Muscle of leg (tissue), 11 donors: ENCODE results near the gene TLK2. TPM values are rescaled to one million over a fixed set of nuclear protein-coding genes. Genes with fewer than 3 reads are reported as not detected.
A peak's percentile ranks its signal among the peaks of the same experiment; 100 is the strongest.

Experiments
- DNase-seq: peaks from one replicate; pipeline ENCODE4 v3.0.0; 2013
- H3K27ac ChIP-seq: one replicate; pipeline ENCODE4 v1.5.1; 2013; ENCODE audit warnings: mild to moderate bottlenecking, low read length, control low read depth
- H3K27me3 ChIP-seq: one replicate; pipeline ENCODE4 v1.6.1; 2013; ENCODE audit warnings: low read length; ENCODE audit not compliant: control insufficient read depth, insufficient read depth
- H3K36me3 ChIP-seq: one replicate; pipeline ENCODE4 v1.6.1; 2013; ENCODE audit warnings: low read length; ENCODE audit not compliant: control insufficient read depth, insufficient read depth
- H3K4me1 ChIP-seq: one replicate; pipeline ENCODE4 v1.6.1; 2013; ENCODE audit warnings: low read length; ENCODE audit not compliant: control insufficient read depth, insufficient read depth
- H3K4me3 ChIP-seq: one replicate; pipeline ENCODE4 v1.5.1; 2013; ENCODE audit warnings: low read length, control low read depth
- H3K9me3 ChIP-seq: replicated peaks from 2 replicates; pipeline ENCODE4 v1.6.1; 2013; ENCODE audit warnings: low read depth, low read length; ENCODE audit not compliant: control insufficient read depth
- WGBS: methylation state at CpG from one replicate; pipeline ENCODE4 v1.1.5; 2013; ENCODE audit warnings: missing lambda C conversion rate; ENCODE audit not compliant: insufficient coverage; 5-methylcytosine and 5-hydroxymethylcytosine counted together
- polyA plus RNA-seq, 8 donors: library from polyadenylated mRNA; unstranded; fragments of 120-200 nt; gene quantifications; one replicate each; pipeline versions ENCODE4 v1.2.1 to v1.2.3, GENCODE V29; 2013; ENCODE audit warnings: inconsistent platforms in 1 of 8, low replicate concordance in 1 of 8; ENCODE audit not compliant: insufficient read length in 8 of 8, insufficient read depth in 1 of 8
- total RNA-seq: library from RNA; stranded (reverse); fragments of 120-200 nt; gene quantifications from one replicate; pipeline ENCODE4 v1.2.4, GENCODE V29; 2013

TLK2 gene
- total and polyA plus RNA-seq, 9 donors, result 36.8 to 51.8 (median 43.8) TPM

GRCh38 chr17:62649570-62649969 lies 170.9 kb downstream of the TLK2 start:
- 96% methylated on average over 3 of the region's 7 CpGs for WGBS
- no peak overlapping the region for H3K4me3 ChIP-seq
- no peaks in the 10 kb centered on the region for H3K27me3 ChIP-seq
- DNase-seq, result no peak
- H3K9me3 ChIP-seq, result no peaks in the 10 kb centered on the region
- peaks cover 36% of the 10 kb centered on the region for H3K4me1 ChIP-seq
- peaks cover 2% of the 10 kb centered on the region for H3K36me3 ChIP-seq
- no peak overlapping the region for H3K27ac ChIP-seq

- Histone ChIP-seq H3K27me3 (no peaks in the 10 kb centered on the region), H3K36me3 (peaks cover 2% of the 10 kb centered on the region), H3K4me1 (peaks cover 41% of the 10 kb centered on the region), H3K4me3 (no peak overlapping the region), H3K9me3 (no peaks in the 10 kb centered on the region), H3K27ac (no peak overlapping the region)
- no peak for DNase-seq
- WGBS, result 80% methylated on average over 6 of the region's 6 CpGs
These were observed 172.0 kb downstream of the TLK2 start for GRCh38 chr17:62650587-62650986.

GRCh38 chr17:62652251-62653001 lies 173.8 kb downstream of the TLK2 start:
- whole genome bisulfite sequencing, result 3% methylated on average over 51 of the region's 57 CpGs
- H3K4me1 ChIP-seq, result peaks cover 56% of the 10 kb centered on the region
- DNase-seq, result peak; percentile 54

GRCh38 chr17:62653002-62653825 lies 174.6 kb downstream of the TLK2 start:
- Histone ChIP-seq H3K9me3 (no peaks in the 10 kb centered on the region), H3K27ac (peak overlapping the region; percentile 87), H3K27me3 (no peaks in the 10 kb centered on the region), H3K4me3 (peak overlapping the region; percentile 38), H3K36me3 (peaks cover 2% of the 10 kb centered on the region), H3K4me1 (peaks cover 57% of the 10 kb centered on the region)
- 1% methylated on average over 18 of the region's 30 CpGs for WGBS
- peak; percentile 86 for DNase-seq

More at GRCh38 chr17:62652251-62653001, 173.8 kb downstream of the TLK2 start:
- Histone ChIP-seq H3K36me3 (peaks cover 2% of the 10 kb centered on the region), H3K27me3 (no peaks in the 10 kb centered on the region), H3K4me3 (peak overlapping the region; percentile 38), H3K27ac (peak overlapping the region; percentile 87), H3K9me3 (no peaks in the 10 kb centered on the region)

GRCh38 chr17:62653826-62654761 lies 175.5 kb downstream of the TLK2 start:
- Histone ChIP-seq H3K27ac (peak overlapping the region; percentile 87), H3K27me3 (no peaks in the 10 kb centered on the region), H3K9me3 (no peaks in the 10 kb centered on the region), H3K36me3 (peaks cover 2% of the 10 kb centered on the region), H3K4me3 (no peak overlapping the region), H3K4me1 (peaks cover 54% of the 10 kb centered on the region)
- WGBS, result 13% methylated on average over 15 of the region's 19 CpGs
- DNase-seq, result peak; percentile 90

GRCh38 chr17:62655656-62656055 lies 177.0 kb downstream of the TLK2 start:
- no peak overlapping the region for H3K27ac ChIP-seq
- no peaks in the 10 kb centered on the region for H3K36me3 ChIP-seq
- H3K27me3 ChIP-seq, result no peaks in the 10 kb centered on the region
- H3K4me1 ChIP-seq, result peaks cover 54% of the 10 kb centered on the region
- H3K4me3 ChIP-seq, result no peak overlapping the region
- 75% methylated on average over 3 of the region's 6 CpGs for WGBS
- no peak for DNase-seq
- H3K9me3 ChIP-seq, result peaks cover 6% of the 10 kb centered on the region

- H3K4me3 ChIP-seq, result no peak overlapping the region
- DNase-seq, result no peak
- H3K4me1 ChIP-seq, result peaks cover 54% of the 10 kb centered on the region
- H3K27ac ChIP-seq, result no peak overlapping the region
- H3K27me3 ChIP-seq, result no peaks in the 10 kb centered on the region
- H3K36me3 ChIP-seq, result no peaks in the 10 kb centered on the region
- H3K9me3 ChIP-seq, result peaks cover 9% of the 10 kb centered on the region
- 60% methylated on average over 1 of the region's 1 CpG for WGBS
These were observed 177.8 kb downstream of the TLK2 start for GRCh38 chr17:62656446-62656845.

GRCh38 chr17:62657145-62657665 lies 178.6 kb downstream of the TLK2 start:
- 90% methylated on average over 2 of the region's 3 CpGs for WGBS
- H3K27ac ChIP-seq, result no peak overlapping the region
- peaks cover 51% of the 10 kb centered on the region for H3K4me1 ChIP-seq
- H3K9me3 ChIP-seq, result peaks cover 9% of the 10 kb centered on the region
- no peaks in the 10 kb centered on the region for H3K36me3 ChIP-seq
- no peaks in the 10 kb centered on the region for H3K27me3 ChIP-seq
- no peak for DNase-seq
- H3K4me3 ChIP-seq, result no peak overlapping the region

- no peak overlapping the region for H3K27ac ChIP-seq
- WGBS, result 54% methylated on average over 9 of the region's 9 CpGs
These were observed 179.1 kb downstream of the TLK2 start for GRCh38 chr17:62657690-62658089.

More at GRCh38 chr17:62657690-62658089, 179.1 kb downstream of the TLK2 start:
- Histone ChIP-seq H3K9me3 (peaks cover 9% of the 10 kb centered on the region), H3K27me3 (no peaks in the 10 kb centered on the region), H3K4me3 (no peak overlapping the region), H3K4me1 (peaks cover 46% of the 10 kb centered on the region), H3K36me3 (no peaks in the 10 kb centered on the region)
- no peak for DNase-seq
